HG03175 (cell line): Measurements from ENCODE around the gene ATP8B1.
A peak's percentile ranks its signal among the peaks of the same experiment; 100 is the strongest.

Source experiments
- ATAC-seq: cut with Tn5 transposase; IDR thresholded peaks from one replicate; pipeline ENCODE4 v1.9.1; 2021; ENCODE audit warnings: mild to moderate bottlenecking, moderate library complexity; ENCODE audit not compliant: unreplicated experiment

ATP8B1 gene

GRCh38 chr18:57631697-57632096 lies 171.4 kb downstream of the ATP8B1 start:
- ATAC-seq = no peak

DNA sequence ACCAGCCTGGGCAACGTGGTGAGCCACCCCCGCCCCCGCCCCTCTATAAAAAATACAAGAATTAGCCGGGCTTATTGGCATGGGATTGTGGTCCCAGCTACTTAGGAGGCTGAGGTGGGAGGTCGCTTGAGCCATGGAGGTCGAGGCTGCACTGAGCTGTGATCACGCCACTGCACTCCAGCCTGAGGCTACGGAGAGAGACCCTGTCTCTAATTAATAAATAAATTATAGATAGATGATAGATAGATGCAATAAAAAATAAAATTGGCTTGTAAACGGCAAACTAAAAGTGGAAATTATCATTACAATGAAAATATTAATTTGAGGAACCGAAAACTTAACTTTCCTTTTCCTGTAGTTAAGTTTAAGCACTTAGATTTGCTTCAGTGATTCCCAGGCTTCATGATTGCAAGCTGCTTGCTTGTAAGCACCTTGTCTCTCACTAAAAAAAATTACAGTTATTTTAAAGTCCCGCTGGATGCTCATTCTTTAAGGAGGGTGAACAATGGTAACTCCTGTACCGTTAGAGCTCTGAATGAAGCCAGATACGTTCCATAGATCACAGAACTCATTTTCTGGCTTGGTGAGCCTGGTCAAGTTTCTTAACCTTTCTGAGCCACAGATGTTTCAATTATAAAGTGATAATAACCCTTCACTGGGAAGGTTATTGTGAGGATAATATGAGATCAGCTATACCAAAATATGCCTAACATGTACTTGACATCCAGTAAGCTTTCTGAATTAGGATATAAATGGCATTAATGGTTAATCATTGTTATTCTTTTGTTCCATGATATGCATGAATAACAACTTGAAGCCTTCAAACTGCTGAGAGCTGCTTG lies 172.1 kb downstream of the ATP8B1 start:
- peak; percentile 42 for ATAC-seq

GRCh38 chr18:57630002-57630753 lies 172.9 kb downstream of the ATP8B1 start:
- ATAC-seq = peak; percentile 88

- no peak for ATAC-seq
These were observed 173.7 kb downstream of the ATP8B1 start for GRCh38 chr18:57629422-57629821.

- no peak for ATAC-seq
These were observed 175.6 kb downstream of the ATP8B1 start for GRCh38 chr18:57627488-57627887.

DNA sequence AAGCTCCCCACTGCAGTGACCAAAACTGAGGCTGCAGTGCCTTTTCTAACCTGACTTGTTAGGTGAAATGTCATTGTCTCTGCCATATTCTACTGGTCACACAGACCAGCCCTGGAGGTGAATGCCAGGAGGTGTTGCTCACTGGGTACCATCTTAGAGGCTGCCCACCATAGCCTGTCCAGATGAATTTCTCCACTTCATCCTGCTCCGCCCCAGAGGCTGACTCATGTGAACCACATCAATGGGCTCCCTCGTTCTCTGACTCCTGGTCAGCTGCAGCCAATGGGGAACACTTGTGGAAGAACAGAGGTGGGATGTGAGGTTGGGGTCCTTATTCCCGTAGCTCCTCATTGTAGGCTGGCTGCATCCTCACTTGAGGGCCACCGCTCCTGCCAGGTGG lies 178.1 kb downstream of the ATP8B1 start:
- ATAC-seq = no peak

DNA sequence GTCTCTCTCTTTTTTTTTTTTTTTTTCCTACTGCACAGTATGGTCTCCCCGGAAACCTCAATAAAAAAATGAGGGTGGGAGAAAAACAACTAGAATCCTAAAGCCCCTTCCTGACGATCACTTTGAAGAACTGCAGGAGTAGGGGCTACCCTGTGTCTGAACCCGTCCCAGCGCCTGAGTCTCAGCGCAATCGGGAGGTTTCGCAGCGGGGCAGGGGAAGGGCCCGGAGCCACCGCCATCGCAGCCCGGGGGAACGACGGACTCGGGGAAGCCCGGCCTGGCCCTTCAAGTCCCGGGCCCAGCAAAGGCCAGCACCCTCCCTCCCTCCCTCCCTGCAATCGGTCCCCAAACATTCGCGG lies 181.9 kb downstream of the ATP8B1 start:
- peak; percentile 21 for ATAC-seq

DNA sequence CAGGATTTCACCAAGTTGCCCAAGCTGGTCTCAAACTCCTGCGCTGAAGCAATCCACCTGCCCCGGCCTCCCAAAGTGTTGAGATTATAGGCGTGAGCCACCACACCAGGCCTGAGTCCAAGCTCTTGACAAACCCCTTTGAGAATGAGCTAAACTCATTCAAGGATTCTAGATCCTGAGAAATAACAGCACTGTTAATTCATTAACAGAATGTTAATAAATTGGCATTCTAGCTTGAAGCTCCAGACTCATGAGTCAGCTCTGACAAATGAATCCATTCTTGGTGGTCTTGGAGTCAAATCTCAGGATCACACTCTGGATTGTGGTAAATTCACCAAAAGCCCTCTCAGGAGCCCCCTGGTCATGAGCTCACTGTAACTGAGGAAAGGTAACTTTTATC lies 183.2 kb downstream of the ATP8B1 start:
- ATAC-seq = no peak

GRCh38 chr18:57618910-57619309 lies 184.2 kb downstream of the ATP8B1 start:
- no peak for ATAC-seq

DNA sequence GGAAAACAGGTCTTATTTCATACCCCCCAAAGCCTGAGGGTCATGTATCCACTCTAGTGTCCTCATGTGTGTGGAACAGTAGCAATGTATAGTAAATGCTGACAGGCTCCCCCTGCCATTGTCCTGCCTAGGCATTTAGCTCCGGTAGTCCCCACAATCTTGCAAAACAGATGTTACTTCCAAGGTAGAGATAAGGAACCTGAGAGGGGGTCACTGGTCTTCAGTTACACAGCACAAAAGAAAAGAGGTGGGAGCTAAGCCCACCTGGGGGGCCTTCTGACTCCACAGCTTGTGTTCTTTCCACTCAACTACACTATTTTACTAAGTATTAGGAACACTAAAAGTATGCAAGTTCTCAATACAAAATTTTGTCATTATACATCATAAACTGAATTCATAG lies 199.2 kb downstream of the ATP8B1 start:
- ATAC-seq = no peak
